BLaER1 treated with 17β-estradiol and CSF1 and Interleukin-3, amounts not matched to agents 10 nM and 100 nM (cell line): ENCODE measurements around the gene TOR1AIP2.

Experiments
- H3K27ac ChIP-seq, 11 experiments: shearing (Covaris generic); formaldehyde crosslinking; 2 replicates each; pipeline ENCODE4 v1.8.1; 2022
- H3K27me3 ChIP-seq, 11 experiments: shearing (Covaris generic); formaldehyde crosslinking; 2 replicates each; pipeline ENCODE4 v1.8.1; 2022
- H3K36me3 ChIP-seq, 11 experiments: shearing (Covaris generic); formaldehyde crosslinking; 2 replicates each; pipeline ENCODE4 v1.8.1; 2022
- H3K4me1 ChIP-seq, 10 experiments: shearing (Covaris generic); formaldehyde crosslinking; 2 replicates each; pipeline ENCODE4 v1.8.1; 2022
- H3K4me2 ChIP-seq, 11 experiments: shearing (Covaris generic); formaldehyde crosslinking; 2 replicates each; pipeline ENCODE4 v1.8.1; 2022
- H3K4me3 ChIP-seq, 10 experiments: shearing (Covaris generic); formaldehyde crosslinking; 2 replicates each; pipeline ENCODE4 v1.8.1; 2022
- H3K9ac ChIP-seq, 11 experiments: shearing (Covaris generic); formaldehyde crosslinking; 2 replicates each; pipeline ENCODE4 v1.8.1; 2022
- H3K9me3 ChIP-seq, 11 experiments: shearing (Covaris generic); formaldehyde crosslinking; replicated peaks in 1 of 11; 2 replicates each; pipeline ENCODE4 v1.8.1; 2022
- H4K20me1 ChIP-seq, 11 experiments: shearing (Covaris generic); formaldehyde crosslinking; 2 replicates each; pipeline ENCODE4 v1.8.1; 2022
- Cebpa-rat ChIP-seq, 11 experiments: shearing (Covaris generic); IDR thresholded peaks; 2 replicates each; pipeline ENCODE4 v1.8.1; 2022

The TOR1AIP2 gene

GRCh38 chr1:179881642-179882252, 4.1 kb upstream of the TOR1AIP2 start:
- TF ChIP-seq Cebpa-rat (IDR thresholded peaks at IDR 0.05), result no peak
- H3K36me3 ChIP-seq, result peaks cover 20 to 25% (median 23%) of the 10 kb centered on the region in 11 experiments
- H4K20me1 ChIP-seq, result peaks cover 0 to 9% (median 4%) of the 10 kb centered on the region in 11 experiments; a peak in 8 of 22 replicates
- no peaks in the 10 kb centered on the region for H3K27me3 ChIP-seq
- H3K27ac ChIP-seq, result peak overlapping the region; percentile 92 to 98 (median 97)
- peak overlapping the region; percentile 69 to 96 (median 83) for H3K4me3 ChIP-seq
- peak overlapping the region; percentile 90 to 97 (median 95) for H3K9ac ChIP-seq
- H3K4me2 ChIP-seq, result peak overlapping the region; percentile 81 to 95 (median 87)
- no peaks in the 10 kb centered on the region for H3K9me3 ChIP-seq
- H3K4me1 ChIP-seq, result peaks cover 29 to 57% (median 47%) of the 10 kb centered on the region in 10 experiments

DNA sequence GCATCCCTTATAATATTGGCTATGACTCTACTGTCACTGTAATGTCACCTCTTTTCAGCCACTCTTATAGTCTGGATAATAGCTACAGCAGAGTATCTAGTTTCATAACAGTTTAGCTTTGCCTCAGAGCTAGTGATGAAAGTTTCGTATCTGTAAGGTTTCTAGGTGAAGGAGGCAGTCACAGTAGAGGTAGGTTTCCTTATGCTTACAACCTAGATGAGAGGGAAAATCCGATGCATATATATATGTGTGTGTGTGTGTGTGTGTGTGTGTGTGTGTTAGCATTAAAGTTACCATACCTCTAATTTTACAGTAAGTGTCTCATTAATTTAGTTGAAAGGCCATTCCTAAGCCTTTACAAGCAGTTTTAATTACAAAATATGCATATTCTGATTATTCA, 2.2 kb upstream of the TOR1AIP2 start:
- no peak overlapping the region for H3K27ac ChIP-seq
- H3K9me3 ChIP-seq, result no peaks in the 10 kb centered on the region
- H3K27me3 ChIP-seq, result no peaks in the 10 kb centered on the region
- TF ChIP-seq Cebpa-rat (IDR thresholded peaks at IDR 0.05), result no peak
- H3K4me3 ChIP-seq, result no peak overlapping the region
- H3K36me3 ChIP-seq, result peaks cover 4 to 16% (median 11%) of the 10 kb centered on the region in 11 experiments; a peak in 21 of 22 replicates
- peaks cover 32 to 54% (median 49%) of the 10 kb centered on the region in 10 experiments for H3K4me1 ChIP-seq
- H3K9ac ChIP-seq, result no peak overlapping the region
- peak overlapping the region in 1 of 11 experiments; percentile 92; a peak in 1 of 22 replicates for H3K4me2 ChIP-seq
- peaks cover 12 to 26% (median 20%) of the 10 kb centered on the region in 11 experiments; a peak in 18 of 22 replicates for H4K20me1 ChIP-seq

DNA sequence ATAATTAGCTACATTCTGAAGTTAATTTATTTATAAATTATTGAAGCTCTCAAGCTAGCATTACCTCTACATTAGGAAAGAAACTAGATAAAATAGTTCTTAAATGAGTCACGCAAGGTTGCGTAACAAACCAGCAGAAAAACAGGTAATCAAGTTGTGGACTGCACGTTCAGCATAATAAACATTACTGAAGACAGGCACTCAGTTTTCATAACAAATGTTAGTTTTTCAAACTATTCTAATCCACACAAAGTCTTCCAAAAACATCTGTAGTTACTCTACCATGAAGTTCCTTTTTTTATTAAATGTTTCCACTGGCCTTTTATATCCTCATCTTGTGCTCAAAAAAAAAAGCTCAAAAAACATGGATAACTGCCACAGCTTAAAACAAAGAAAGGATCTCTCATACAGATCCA, 1.3 kb downstream of the TOR1AIP2 start:
- Histone ChIP-seq H3K36me3 (peaks cover 17 to 46% (median 40%) of the 10 kb centered on the region in 11 experiments), H3K4me3 (peak overlapping the region; percentile 73 to 90 (median 86)), H3K27me3 (no peaks in the 10 kb centered on the region), H3K9me3 (no peaks in the 10 kb centered on the region), H3K9ac (peak overlapping the region; percentile 70 to 85 (median 81); a peak in 18 of 22 replicates), H3K4me2 (peak overlapping the region; percentile 78 to 93 (median 87)), H3K27ac (peak overlapping the region in 10 of 11 experiments; percentile 58 to 81 (median 67); a peak in 19 of 22 replicates), H3K4me1 (peaks cover 34 to 75% (median 63%) of the 10 kb centered on the region in 10 experiments), H4K20me1 (peaks cover 19 to 61% (median 52%) of the 10 kb centered on the region in 11 experiments; a peak in 18 of 22 replicates)
- peak in 3 of 11 experiments; percentile 39 to 80 (median 69); a peak in 4 of 22 replicates for TF ChIP-seq Cebpa-rat (IDR thresholded peaks at IDR 0.05)

GRCh38 chr1:179875596-179876299, 1.9 kb downstream of the TOR1AIP2 start:
- peaks cover 28 to 75% (median 58%) of the 10 kb centered on the region in 10 experiments for H3K4me1 ChIP-seq
- H3K9me3 ChIP-seq, result no peaks in the 10 kb centered on the region
- peaks cover 19 to 66% (median 57%) of the 10 kb centered on the region in 11 experiments; a peak in 18 of 22 replicates for H4K20me1 ChIP-seq
- peak overlapping the region; percentile 78 to 93 (median 87) for H3K4me2 ChIP-seq
- H3K4me3 ChIP-seq, result peak overlapping the region; percentile 73 to 90 (median 86); a peak in 15 of 20 replicates
- peak overlapping the region in 4 of 11 experiments; percentile 64 to 77 (median 68); a peak in 5 of 22 replicates for H3K27ac ChIP-seq
- no peaks in the 10 kb centered on the region for H3K27me3 ChIP-seq
- peak overlapping the region in 6 of 11 experiments; percentile 77 to 85 (median 82); a peak in 7 of 22 replicates for H3K9ac ChIP-seq
- TF ChIP-seq Cebpa-rat (IDR thresholded peaks at IDR 0.05), result no peak
- H3K36me3 ChIP-seq, result peaks cover 20 to 51% (median 43%) of the 10 kb centered on the region in 11 experiments

DNA sequence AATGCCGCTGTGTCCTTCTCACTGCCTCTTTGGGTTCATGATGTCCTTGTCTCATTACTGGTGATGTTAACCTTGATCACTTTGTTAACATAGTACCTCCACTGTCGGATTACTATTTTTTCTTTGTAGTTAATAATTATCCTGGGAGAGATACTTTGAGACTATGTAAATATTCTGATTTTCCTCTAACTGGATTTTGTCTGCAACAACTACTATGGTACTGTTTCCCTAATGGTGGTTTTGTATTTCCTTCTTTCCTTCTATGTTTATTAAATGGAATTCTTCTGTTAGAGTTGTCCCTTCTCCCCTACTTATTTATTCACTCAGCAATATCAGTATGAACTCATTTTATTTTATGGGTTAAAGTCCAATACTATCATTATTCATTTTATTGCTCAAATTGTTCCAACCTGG, 4.2 kb downstream of the TOR1AIP2 start:
- no peak overlapping the region for H3K4me3 ChIP-seq
- peaks cover 25 to 64% (median 52%) of the 10 kb centered on the region in 10 experiments for H3K4me1 ChIP-seq
- H3K27ac ChIP-seq, result no peak overlapping the region
- H3K4me2 ChIP-seq, result peak overlapping the region in 10 of 11 experiments; percentile 5 to 93 (median 32); a peak in 16 of 22 replicates
- no peak overlapping the region for H3K9ac ChIP-seq
- H3K27me3 ChIP-seq, result no peaks in the 10 kb centered on the region
- TF ChIP-seq Cebpa-rat (IDR thresholded peaks at IDR 0.05), result no peak
- H3K36me3 ChIP-seq, result peaks cover 42 to 74% (median 63%) of the 10 kb centered on the region in 11 experiments
- H3K9me3 ChIP-seq, result no peaks in the 10 kb centered on the region
- peaks cover 23 to 88% (median 80%) of the 10 kb centered on the region in 11 experiments; a peak in 19 of 22 replicates for H4K20me1 ChIP-seq

DNA sequence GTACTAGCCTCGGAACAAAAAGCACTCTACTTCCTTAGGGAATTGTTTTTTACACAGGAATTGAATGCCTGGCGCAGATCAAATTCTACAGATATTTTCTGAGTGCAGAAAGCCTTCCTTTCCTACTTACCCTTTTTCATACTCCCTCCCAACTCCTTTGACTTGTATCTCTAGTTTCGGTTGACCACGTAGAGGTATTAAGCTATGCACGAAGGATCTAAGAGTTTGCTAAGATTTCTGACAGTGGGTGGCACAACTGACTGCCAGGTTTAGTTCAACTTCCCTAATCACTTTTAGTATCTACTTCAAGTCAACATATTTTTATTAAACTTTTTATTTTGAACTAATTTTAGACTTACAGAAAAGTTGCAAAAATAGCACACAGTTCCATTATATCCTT, 5.0 kb downstream of the TOR1AIP2 start:
- peaks cover 22 to 58% (median 49%) of the 10 kb centered on the region in 10 experiments for H3K4me1 ChIP-seq
- peak overlapping the region in 10 of 11 experiments; percentile 5 to 93 (median 30); a peak in 17 of 22 replicates for H3K4me2 ChIP-seq
- no peak overlapping the region for H3K4me3 ChIP-seq
- no peak overlapping the region for H3K27ac ChIP-seq
- no peaks in the 10 kb centered on the region for H3K9me3 ChIP-seq
- H3K27me3 ChIP-seq, result no peaks in the 10 kb centered on the region
- no peak overlapping the region; a peak in 1 of 22 replicates for H3K9ac ChIP-seq
- peaks cover 51 to 83% (median 72%) of the 10 kb centered on the region in 11 experiments for H3K36me3 ChIP-seq
- no peak for TF ChIP-seq Cebpa-rat (IDR thresholded peaks at IDR 0.05)
- H4K20me1 ChIP-seq, result peaks cover 32 to 96% (median 88%) of the 10 kb centered on the region in 11 experiments; a peak in 20 of 22 replicates

GRCh38 chr1:179871940-179872339, 5.7 kb downstream of the TOR1AIP2 start:
- H3K4me3 ChIP-seq, result no peak overlapping the region
- peak overlapping the region in 10 of 11 experiments; percentile 5 to 93 (median 30); a peak in 13 of 22 replicates for H3K4me2 ChIP-seq
- no peak overlapping the region for H3K27ac ChIP-seq
- H3K4me1 ChIP-seq, result peaks cover 22 to 58% (median 48%) of the 10 kb centered on the region in 10 experiments
- H3K27me3 ChIP-seq, result no peaks in the 10 kb centered on the region
- no peak for TF ChIP-seq Cebpa-rat (IDR thresholded peaks at IDR 0.05)
- peaks cover 57 to 89% (median 78%) of the 10 kb centered on the region in 11 experiments for H3K36me3 ChIP-seq
- peaks cover 33 to 98% (median 93%) of the 10 kb centered on the region in 11 experiments; a peak in 20 of 22 replicates for H4K20me1 ChIP-seq
- H3K9me3 ChIP-seq, result no peaks in the 10 kb centered on the region
- no peak overlapping the region for H3K9ac ChIP-seq

DNA sequence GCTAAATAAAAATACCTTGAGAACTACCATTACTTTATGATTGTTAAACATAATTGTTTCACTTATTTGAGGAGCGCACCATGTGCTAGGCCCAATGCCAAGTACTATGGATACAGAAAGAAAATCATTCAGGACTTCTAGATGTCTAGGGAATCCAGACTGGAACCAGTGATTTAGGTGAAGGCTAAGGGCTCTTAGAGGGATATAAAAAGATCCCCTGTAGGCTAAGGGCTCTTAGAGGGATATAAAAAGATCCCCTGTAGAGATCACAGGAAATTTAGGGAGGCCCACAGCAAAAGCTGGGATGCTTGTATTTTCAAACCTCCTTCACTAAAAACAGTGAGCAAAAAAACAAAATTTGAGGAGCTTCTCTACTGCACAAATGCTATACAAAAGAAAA, 6.7 kb downstream of the TOR1AIP2 start:
- H3K9me3 ChIP-seq, result no peaks in the 10 kb centered on the region
- peaks cover 17 to 52% (median 40%) of the 10 kb centered on the region in 10 experiments for H3K4me1 ChIP-seq
- H3K27me3 ChIP-seq, result no peaks in the 10 kb centered on the region
- H3K4me2 ChIP-seq, result no peak overlapping the region; a peak in 1 of 22 replicates
- H3K4me3 ChIP-seq, result no peak overlapping the region
- H3K27ac ChIP-seq, result no peak overlapping the region
- H4K20me1 ChIP-seq, result peaks cover 30 to 100% (median 95%) of the 10 kb centered on the region in 11 experiments; a peak in 20 of 22 replicates
- H3K9ac ChIP-seq, result no peak overlapping the region
- TF ChIP-seq Cebpa-rat (IDR thresholded peaks at IDR 0.05), result no peak
- H3K36me3 ChIP-seq, result peaks cover 68 to 98% (median 89%) of the 10 kb centered on the region in 11 experiments
